ENCODE data around the gene SPINK5. TPM values are rescaled to one million over a fixed set of nuclear protein-coding genes. Genes with fewer than 3 reads are reported as not detected.

SPINK5 gene
- total RNA-seq, 1 experiment from 2014 or later, result 6.0 TPM

DNA sequence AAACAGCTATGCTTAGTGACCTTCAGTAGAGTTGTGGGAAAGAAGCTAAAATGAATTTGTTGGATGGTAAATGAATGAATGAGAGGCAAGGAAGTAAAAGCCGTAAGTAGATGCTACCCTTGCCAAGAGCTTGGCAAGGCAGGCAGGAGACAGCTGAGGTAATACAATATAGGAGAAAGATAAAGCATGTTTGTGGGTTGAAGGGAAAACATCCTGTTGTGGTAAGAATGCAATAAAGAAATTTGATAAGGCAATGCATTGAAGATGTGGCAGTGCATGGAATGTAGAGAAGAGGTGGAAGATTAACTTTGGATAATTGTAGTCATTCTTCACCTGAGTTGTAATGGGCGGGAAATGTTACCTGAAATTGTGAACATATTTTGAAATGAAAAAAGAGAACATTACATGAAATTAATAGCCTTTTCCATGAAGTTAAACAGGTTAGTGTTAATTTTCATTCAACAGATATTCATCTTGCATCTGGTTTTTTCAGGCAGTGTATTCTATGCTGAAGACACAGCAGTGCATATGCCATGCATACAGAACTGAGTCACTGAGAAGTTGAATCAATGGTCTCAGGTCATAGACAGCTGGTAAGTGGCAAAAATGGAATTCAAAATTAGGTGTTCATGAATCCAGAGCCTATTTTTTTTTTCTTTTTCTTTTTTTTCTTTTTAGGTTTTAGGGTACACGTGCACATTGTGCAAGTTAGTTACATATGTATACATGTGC, 43.4 kb upstream of the SPINK5 start:
- no peaks in the 10 kb centered on the region for H4K20me1 ChIP-seq (ENCODE audit: control insufficient read depth, insufficient read depth, insufficient read length)
- TF ChIP-seq, protein P1, sequence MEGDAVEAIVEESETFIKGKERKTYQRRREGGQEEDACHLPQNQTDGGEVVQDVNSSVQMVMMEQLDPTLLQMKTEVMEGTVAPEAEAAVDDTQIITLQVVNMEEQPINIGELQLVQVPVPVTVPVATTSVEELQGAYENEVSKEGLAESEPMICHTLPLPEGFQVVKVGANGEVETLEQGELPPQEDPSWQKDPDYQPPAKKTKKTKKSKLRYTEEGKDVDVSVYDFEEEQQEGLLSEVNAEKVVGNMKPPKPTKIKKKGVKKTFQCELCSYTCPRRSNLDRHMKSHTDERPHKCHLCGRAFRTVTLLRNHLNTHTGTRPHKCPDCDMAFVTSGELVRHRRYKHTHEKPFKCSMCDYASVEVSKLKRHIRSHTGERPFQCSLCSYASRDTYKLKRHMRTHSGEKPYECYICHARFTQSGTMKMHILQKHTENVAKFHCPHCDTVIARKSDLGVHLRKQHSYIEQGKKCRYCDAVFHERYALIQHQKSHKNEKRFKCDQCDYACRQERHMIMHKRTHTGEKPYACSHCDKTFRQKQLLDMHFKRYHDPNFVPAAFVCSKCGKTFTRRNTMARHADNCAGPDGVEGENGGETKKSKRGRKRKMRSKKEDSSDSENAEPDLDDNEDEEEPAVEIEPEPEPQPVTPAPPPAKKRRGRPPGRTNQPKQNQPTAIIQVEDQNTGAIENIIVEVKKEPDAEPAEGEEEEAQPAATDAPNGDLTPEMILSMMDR (conservative IDR thresholded peaks at IDR 0.05), result no peak
- H3K4me2 ChIP-seq (ENCODE audit: insufficient read depth, insufficient read length, low read length), result no peak overlapping the region
- no peak overlapping the region for H3K27ac ChIP-seq (ENCODE audit: insufficient read length, low read depth, low read length)
- H3T11ph ChIP-seq (ENCODE audit: low read length), result no peak overlapping the region
- no peaks in the 10 kb centered on the region for H3K79me1 ChIP-seq (ENCODE audit: insufficient read depth, low read depth, low read length, poor library complexity, severe bottlenecking)
- H3K36me3 Mint-ChIP-seq (ENCODE audit: insufficient read depth in 1 of 3, low read depth in 3 of 3), result peaks cover 0 to 12% (median 4%) of the 10 kb centered on the region in 3 experiments; a peak in 3 of 7 replicates
- H3K27me3 Mint-ChIP-seq (ENCODE audit: low read depth), result no peaks in the 10 kb centered on the region
- no peak overlapping the region for H4K5ac ChIP-seq (ENCODE audit: insufficient read length, low read depth, low read length)
- WGBS (ENCODE audit: extremely low coverage, insufficient read length, low lambda C conversion rate), result no CpG with 5 or more reads among the region's 3 CpGs
- no peak overlapping the region for H3K18ac ChIP-seq (ENCODE audit: insufficient read length, low read depth, low read length)
- H3K9ac ChIP-seq (ENCODE audit: extremely low read depth, insufficient read length, low read length), result no peak overlapping the region
- DNase-seq, result no peak
- H3K23ac ChIP-seq (ENCODE audit: insufficient read length, low read depth, low read length), result no peak overlapping the region
- H2AK5ac ChIP-seq (ENCODE audit: insufficient read length, low read length), result no peak overlapping the region
- no peaks in the 10 kb centered on the region for H3K4me1 Mint-ChIP-seq
- H3K23me2 ChIP-seq (ENCODE audit: insufficient read length, low read depth, low read length, poor library complexity, severe bottlenecking), result no peaks in the 10 kb centered on the region
- no peak overlapping the region for H3K14ac ChIP-seq (ENCODE audit: insufficient read depth, low read length)
- H3K27me3 ChIP-seq (ENCODE audit: insufficient read depth, low read length), result no peaks in the 10 kb centered on the region
- H4K91ac ChIP-seq (ENCODE audit: insufficient read length, low read depth, low read length), result no peak overlapping the region
- H3K4ac ChIP-seq (ENCODE audit: low read depth, low read length), result no peak overlapping the region
- no peak overlapping the region for H3K27ac Mint-ChIP-seq
- no peak overlapping the region for H2BK120ac ChIP-seq (ENCODE audit: low read depth, low read length, poor library complexity, severe bottlenecking)
- no peak overlapping the region for H3K56ac ChIP-seq (ENCODE audit: insufficient read length, low read depth, low read length)
- H2BK12ac ChIP-seq (ENCODE audit: insufficient read length, low read depth, low read length), result no peak overlapping the region
- no peak overlapping the region for H4K8ac ChIP-seq (replicated peaks; ENCODE audit: insufficient read length, low read depth, low read length)
- H3K9me3 ChIP-seq (ENCODE audit: control insufficient read depth, low read depth, low read length), result no peaks in the 10 kb centered on the region
- H3K79me2 ChIP-seq (ENCODE audit: insufficient read depth, low read length), result no peaks in the 10 kb centered on the region
- no peak overlapping the region for H2BK5ac ChIP-seq (ENCODE audit: insufficient read length, low read length)
- H2BK20ac ChIP-seq (ENCODE audit: low read depth, low read length, poor library complexity, severe bottlenecking), result no peak overlapping the region
- H3K9me3 Mint-ChIP-seq, result peaks cover 0 to 4% of the 10 kb centered on the region in 2 experiments; a peak in 2 of 5 replicates
- H2BK15ac ChIP-seq (ENCODE audit: low read depth, low read length), result no peak overlapping the region
- H3K4me3 Mint-ChIP-seq, result no peak overlapping the region
- no peaks in the 10 kb centered on the region for H3K4me1 ChIP-seq (ENCODE audit: insufficient read depth, low read length)
- no peak overlapping the region for H2AFZ ChIP-seq (ENCODE audit: low read length)

All from H9 (cell line).